ENCODE measurements around the gene FBXW11. TPM values are rescaled to one million over a fixed set of nuclear protein-coding genes. Genes with fewer than 3 reads are reported as not detected.

The FBXW11 gene
- polyA plus RNA-seq, 1 donor (not counting 4 experiments of a cell fraction or from before 2014, with no cell fraction given), result 48.4 TPM

DNA sequence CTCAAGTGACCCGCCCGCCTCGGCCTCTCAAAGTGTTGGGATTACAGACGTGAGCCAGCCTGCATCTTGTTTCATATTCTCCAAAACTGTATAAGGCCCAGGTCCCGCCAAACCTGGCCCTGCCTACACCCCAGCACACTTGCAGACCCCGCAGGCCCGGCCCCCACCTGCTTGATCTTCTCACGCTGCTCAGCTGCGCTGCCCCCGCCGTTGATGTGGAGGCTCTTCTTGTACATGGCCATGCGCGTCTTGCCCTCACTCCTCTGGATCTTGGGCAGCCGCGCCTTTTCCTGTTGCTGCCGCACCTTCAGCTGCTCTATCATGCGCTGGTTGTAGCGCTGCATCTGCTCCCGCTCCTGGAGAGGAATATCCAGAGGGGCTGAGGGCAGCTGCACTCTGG, 49.0 kb upstream of the FBXW11 start:
- H3K9me1 ChIP-seq (ENCODE audit: control insufficient read depth, extremely low read depth, insufficient read depth, low read length), result no peaks in the 10 kb centered on the region
- H3K27ac ChIP-seq (ENCODE audit: control insufficient read depth, insufficient read depth, low read length), result no peak overlapping the region
- no peak overlapping the region for H3K4me3 ChIP-seq (ENCODE audit: control insufficient read depth in 2 of 3, extremely low read depth in 1 of 3, insufficient read depth in 2 of 3, low read depth in 1 of 3, low read length in 3 of 3)
- no peak overlapping the region for H2AFZ ChIP-seq (ENCODE audit: control insufficient read depth, low read length)
- H3K9me3 ChIP-seq (ENCODE audit: control insufficient read depth, low read depth, low read length), result no peaks in the 10 kb centered on the region
- DNase-seq (ENCODE audit: low read depth, low spot score) (no peak), FAIRE-seq (no peak)
- H3K79me2 ChIP-seq (ENCODE audit: control insufficient read depth, insufficient read depth, low read length), result no peaks in the 10 kb centered on the region
- TF ChIP-seq, protein P1, sequence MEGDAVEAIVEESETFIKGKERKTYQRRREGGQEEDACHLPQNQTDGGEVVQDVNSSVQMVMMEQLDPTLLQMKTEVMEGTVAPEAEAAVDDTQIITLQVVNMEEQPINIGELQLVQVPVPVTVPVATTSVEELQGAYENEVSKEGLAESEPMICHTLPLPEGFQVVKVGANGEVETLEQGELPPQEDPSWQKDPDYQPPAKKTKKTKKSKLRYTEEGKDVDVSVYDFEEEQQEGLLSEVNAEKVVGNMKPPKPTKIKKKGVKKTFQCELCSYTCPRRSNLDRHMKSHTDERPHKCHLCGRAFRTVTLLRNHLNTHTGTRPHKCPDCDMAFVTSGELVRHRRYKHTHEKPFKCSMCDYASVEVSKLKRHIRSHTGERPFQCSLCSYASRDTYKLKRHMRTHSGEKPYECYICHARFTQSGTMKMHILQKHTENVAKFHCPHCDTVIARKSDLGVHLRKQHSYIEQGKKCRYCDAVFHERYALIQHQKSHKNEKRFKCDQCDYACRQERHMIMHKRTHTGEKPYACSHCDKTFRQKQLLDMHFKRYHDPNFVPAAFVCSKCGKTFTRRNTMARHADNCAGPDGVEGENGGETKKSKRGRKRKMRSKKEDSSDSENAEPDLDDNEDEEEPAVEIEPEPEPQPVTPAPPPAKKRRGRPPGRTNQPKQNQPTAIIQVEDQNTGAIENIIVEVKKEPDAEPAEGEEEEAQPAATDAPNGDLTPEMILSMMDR (optimal IDR thresholded peaks at IDR 0.05 in 1 of 3, IDR thresholded peaks at IDR 0.05 in 1 of 3, conservative IDR thresholded peaks at IDR 0.05 in 1 of 3; ENCODE audit: extremely low read depth in 1 of 3, insufficient read depth in 2 of 3, low read length in 3 of 3), result no peak
- TF ChIP-seq EZH2 (IDR thresholded peaks at IDR 0.05; ENCODE audit: low read length), result no peak
- H3K4me1 ChIP-seq (ENCODE audit: control insufficient read depth, extremely low read depth, insufficient read depth, low read length), result no peaks in the 10 kb centered on the region
- H3K27me3 ChIP-seq (ENCODE audit: control insufficient read depth, extremely low read depth, insufficient read depth, low read length), result no peaks in the 10 kb centered on the region
- peaks cover 29 to 33% of the 10 kb centered on the region in 2 experiments for H3K36me3 ChIP-seq (ENCODE audit: control insufficient read depth in 2 of 2, extremely low read depth in 1 of 2, insufficient read depth in 2 of 2, low read length in 2 of 2)
- dilution Hi-C loops (cut with MboI; ENCODE audit: extremely low pct_ligation_motif_present, low sequenced_read_pairs), result no loop called here
- H3K4me2 ChIP-seq (ENCODE audit: control insufficient read depth, extremely low read depth, insufficient read depth, low read depth, low read length), result no peak overlapping the region
- H3K9ac ChIP-seq (ENCODE audit: control insufficient read depth, extremely low read depth, insufficient read depth, low read length), result no peak overlapping the region
- no peaks in the 10 kb centered on the region for H4K20me1 ChIP-seq (ENCODE audit: control insufficient read depth, extremely low read depth, insufficient read depth, low read length)

DNA sequence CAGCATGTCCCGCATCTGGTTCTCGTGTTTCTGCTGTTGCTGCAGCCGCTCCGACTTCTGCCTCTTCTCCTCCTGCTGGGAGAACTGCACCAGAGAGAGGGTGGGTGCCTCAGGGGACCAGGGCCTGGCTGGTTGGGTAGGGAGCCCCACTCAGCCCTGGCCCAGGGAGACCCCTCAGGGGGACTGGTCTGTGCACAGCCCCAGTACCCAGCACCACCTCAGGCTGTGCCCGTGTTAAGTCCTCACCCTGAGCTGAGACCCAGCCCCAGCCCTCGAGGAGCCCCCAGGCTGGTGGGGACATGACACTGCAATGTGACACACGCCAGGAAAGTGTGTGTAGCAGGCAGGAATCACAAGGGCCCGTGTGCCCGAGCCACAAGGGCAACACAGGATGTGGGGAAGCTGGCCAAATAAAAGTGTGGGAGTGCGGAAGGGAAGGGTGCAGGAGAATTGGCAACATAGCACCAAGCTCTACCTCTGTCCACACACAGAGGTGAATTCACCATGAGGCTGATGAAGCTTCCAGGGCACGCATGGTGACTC, 48.2 kb upstream of the FBXW11 start:
- DNase-seq (ENCODE audit: low read depth, low spot score) (no peak), FAIRE-seq (no peak)
- Histone ChIP-seq H3K4me1 (ENCODE audit: control insufficient read depth, extremely low read depth, insufficient read depth, low read length) (no peaks in the 10 kb centered on the region), H3K27me3 (ENCODE audit: control insufficient read depth, extremely low read depth, insufficient read depth, low read length) (no peaks in the 10 kb centered on the region), H3K4me3 (ENCODE audit: control insufficient read depth in 2 of 3, extremely low read depth in 1 of 3, insufficient read depth in 2 of 3, low read depth in 1 of 3, low read length in 3 of 3) (no peak overlapping the region), H4K20me1 (ENCODE audit: control insufficient read depth, extremely low read depth, insufficient read depth, low read length) (no peaks in the 10 kb centered on the region), H3K9me3 (ENCODE audit: control insufficient read depth, low read depth, low read length) (no peaks in the 10 kb centered on the region), H3K36me3 (ENCODE audit: control insufficient read depth in 2 of 2, extremely low read depth in 1 of 2, insufficient read depth in 2 of 2, low read length in 2 of 2) (peaks cover 25 to 38% of the 10 kb centered on the region in 2 experiments), H2AFZ (ENCODE audit: control insufficient read depth, low read length) (no peak overlapping the region), H3K79me2 (ENCODE audit: control insufficient read depth, insufficient read depth, low read length) (no peaks in the 10 kb centered on the region), H3K4me2 (ENCODE audit: control insufficient read depth, extremely low read depth, insufficient read depth, low read depth, low read length) (no peak overlapping the region), H3K27ac (ENCODE audit: control insufficient read depth, insufficient read depth, low read length) (no peak overlapping the region), H3K9me1 (ENCODE audit: control insufficient read depth, extremely low read depth, insufficient read depth, low read length) (no peaks in the 10 kb centered on the region), H3K9ac (ENCODE audit: control insufficient read depth, extremely low read depth, insufficient read depth, low read length) (no peak overlapping the region)
- TF ChIP-seq EZH2 (IDR thresholded peaks at IDR 0.05; ENCODE audit: low read length), result no peak
- TF ChIP-seq, protein P1 (optimal IDR thresholded peaks at IDR 0.05 in 1 of 3, IDR thresholded peaks at IDR 0.05 in 1 of 3, conservative IDR thresholded peaks at IDR 0.05 in 1 of 3; ENCODE audit: extremely low read depth in 1 of 3, insufficient read depth in 2 of 3, low read length in 3 of 3), result no peak
- dilution Hi-C loops (cut with MboI; ENCODE audit: extremely low pct_ligation_motif_present, low sequenced_read_pairs), result no loop called here

All from keratinocyte (primary cell).